GM19395 (cell line): ENCODE data around the gene ENG.

ENCODE experiments used
- ATAC-seq: cut with Tn5 transposase; IDR thresholded peaks from one replicate; pipeline ENCODE4 v1.9.1; 2021; ENCODE audit warnings: mild to moderate bottlenecking, moderate library complexity; ENCODE audit not compliant: unreplicated experiment

ENG gene

GRCh38 chr9:127866535-127866934 is 12.1 kb upstream of the ENG start:
- ATAC-seq, result no peak

GRCh38 chr9:127865645-127866464 is 11.4 kb upstream of the ENG start:
- no peak for ATAC-seq

- no peak for ATAC-seq
These were observed 8.7 kb upstream of the ENG start for GRCh38 chr9:127863191-127863621.

GRCh38 chr9:127862075-127863011 is 7.9 kb upstream of the ENG start:
- ATAC-seq, result no peak

- ATAC-seq, result no peak
These were observed 6.3 kb upstream of the ENG start for GRCh38 chr9:127860779-127861178.

- no peak for ATAC-seq
These were observed 5.8 kb upstream of the ENG start for GRCh38 chr9:127860260-127860659.

GRCh38 chr9:127858041-127858512 is 3.6 kb upstream of the ENG start:
- ATAC-seq, result no peak

- no peak for ATAC-seq
These were observed 2.8 kb upstream of the ENG start for GRCh38 chr9:127857278-127857677.

- ATAC-seq, result no peak
These were observed 2.3 kb upstream of the ENG start for GRCh38 chr9:127856729-127857116.

- ATAC-seq, result no peak
These were observed 1.8 kb upstream of the ENG start for GRCh38 chr9:127856094-127856728.

- no peak for ATAC-seq
These were observed 1.1 kb upstream of the ENG start for GRCh38 chr9:127855522-127855921.

- no peak for ATAC-seq
These were observed 502 bp upstream of the ENG start for GRCh38 chr9:127854960-127855359.

- ATAC-seq, result no peak
These were observed 910 bp downstream of the ENG start for GRCh38 chr9:127853312-127854183.

GRCh38 chr9:127852829-127853228 is 1.6 kb downstream of the ENG start:
- ATAC-seq, result no peak

GRCh38 chr9:127850286-127850830 is 4.1 kb downstream of the ENG start:
- ATAC-seq, result no peak

GRCh38 chr9:127848756-127849504 is 5.5 kb downstream of the ENG start:
- no peak for ATAC-seq

- ATAC-seq, result no peak
These were observed 6.4 kb downstream of the ENG start for GRCh38 chr9:127847833-127848755.

GRCh38 chr9:127847178-127847510 is 7.3 kb downstream of the ENG start:
- ATAC-seq, result no peak
